HepG2 (cell line): ENCODE results near the gene NAV2. TPM values are rescaled to one million over a fixed set of nuclear protein-coding genes. Genes with fewer than 3 reads are reported as not detected.

Source experiments
- ATAC-seq: fragments of 200-7000 bp; cut with Tn5 transposase; 3 replicates; pipeline ENCODE4 v1.9.1; 2020; ENCODE audit warnings: mild to moderate bottlenecking, moderate library complexity
- BruUV-seq: library from RNA; stranded (reverse); fragments of 400-500 nt; replicated peaks from 2 replicates; lab custom pipeline; 2021; lab: Mats Ljungman, UMichigan
- CTCF ChIA-PET: fragments of 300-600 bp; formaldehyde crosslinking; extraction: SDS; loops from one replicate; lab custom pipeline; 2021; ENCODE audit warnings: low total read pairs, inconsistent platforms, low intra/inter-chr PET ratio; lab: Yijun Ruan, JAX
- POLR2A ChIA-PET: fragments of 350-600 bp; sonication (Branson Sonifier 250); formaldehyde crosslinking; loops from one replicate; lab custom pipeline; 2020; ENCODE audit warnings: antibody characterized with exemption, inconsistent platforms; lab: Yijun Ruan, JAX
- DNase-seq: peaks from one replicate; pipeline ENCODE4 v3.0.0-alpha.2; 2015; ENCODE audit warnings: low spot score
- FAIRE-seq: peaks from 3 replicates; lab custom pipeline; 2011; peaks lifted over from hg19 to GRCh38; lab: Jason Lieb, UNC
- H2AFZ ChIP-seq: one replicate; pipeline ENCODE4 v1.6.1; 2011; ENCODE audit warnings: low read length, inconsistent platforms
- H3K27ac ChIP-seq: fragments of 300-600 bp; 3 replicates; pipeline ENCODE4 v1.8.0; 2011; ENCODE audit warnings: mixed run types, mild to moderate bottlenecking, mixed read lengths, low read length, inconsistent platforms; ENCODE audit not compliant: insufficient read depth; ENCODE audit errors: extremely low read length
- H3K27me3 ChIP-seq, 2 experiments: fragments of 200-600 bp in 1 of 2; 2 replicates in 1 of 2; 3 replicates in 1 of 2; pipeline versions ENCODE4 v1.6.0 to v1.8.0; 2011; ENCODE audit warnings: low read length in 2 of 2, mild to moderate bottlenecking in 2 of 2, moderate library complexity in 2 of 2, inconsistent platforms in 1 of 2; ENCODE audit not compliant: insufficient read depth in 2 of 2, control insufficient read depth in 1 of 2
- H3K36me3 ChIP-seq, 2 experiments: fragments of 200-600 bp in 1 of 2; replicated peaks in 1 of 2; 2 replicates in 1 of 2; 3 replicates in 1 of 2; pipeline versions ENCODE4 v1.5.1 to v1.8.0; 2011; ENCODE audit warnings: low read length in 2 of 2, inconsistent platforms in 1 of 2; ENCODE audit not compliant: insufficient read depth in 2 of 2, control insufficient read depth in 1 of 2
- H3K4me1 ChIP-seq: 2 replicates; pipeline ENCODE4 v1.5.1; 2012; ENCODE audit warnings: low read length, inconsistent platforms; ENCODE audit not compliant: insufficient read depth
- H3K4me2 ChIP-seq: 2 replicates; pipeline ENCODE4 v1.6.0; 2011; ENCODE audit warnings: low read depth, low read length, inconsistent platforms
- H3K4me3 ChIP-seq, 3 experiments: fragments of 200-600 bp in 1 of 3; sonication (generic), shearing (Covaris generic) in 1 of 3; replicated peaks in 1 of 3; 2 replicates each; pipeline ENCODE4 v1.5.1; 2011 to 2016; ENCODE audit warnings: low read length in 3 of 3, inconsistent platforms in 2 of 3, low read depth in 2 of 3, mild to moderate bottlenecking in 2 of 3, control low read depth in 1 of 3, mixed read lengths in 1 of 3; ENCODE audit not compliant: insufficient read depth in 1 of 3
- H3K79me2 ChIP-seq: one replicate; pipeline ENCODE4 v1.6.1; 2011; ENCODE audit warnings: low read length, inconsistent platforms; ENCODE audit not compliant: insufficient read depth
- H3K9ac ChIP-seq: 2 replicates; pipeline ENCODE4 v1.6.0; 2011; ENCODE audit warnings: mild to moderate bottlenecking, low read depth, low read length, inconsistent platforms; ENCODE audit not compliant: insufficient read depth
- H3K9me3 ChIP-seq: 2 replicates; pipeline ENCODE4 v1.5.1; 2012; ENCODE audit warnings: mild to moderate bottlenecking, low read length
- H4K20me1 ChIP-seq: 2 replicates; pipeline ENCODE4 v1.6.0; 2011; ENCODE audit warnings: inconsistent platforms, mild to moderate bottlenecking, low read length, moderate library complexity; ENCODE audit not compliant: insufficient read depth
- AHR ChIP-seq: IDR thresholded peaks from 2 replicates; pipeline ENCODE4 v1.6.1; 2018; ENCODE audit warnings: missing genetic modification reagents, missing compliant biosample characterization
- KDM2A ChIP-seq: sonication (generic); formaldehyde crosslinking; IDR thresholded peaks from 2 replicates; pipeline ENCODE4 v1.4.0; 2020; ENCODE audit warnings: low read depth, missing genetic modification reagents, borderline replicate concordance
- KLF11 ChIP-seq: IDR thresholded peaks from 2 replicates; pipeline ENCODE4 v1.6.1; 2016; ENCODE audit warnings: missing compliant biosample characterization
- MAFF ChIP-seq: IDR thresholded peaks from 2 replicates; pipeline ENCODE4 v1.6.1; 2011; ENCODE audit warnings: low read depth, low read length, improper control_type of control experiment
- MEIS1 ChIP-seq: sonication (generic); formaldehyde crosslinking; IDR thresholded peaks from 2 replicates; pipeline ENCODE4 v1.9.0; 2021; ENCODE audit warnings: mild to moderate bottlenecking, missing genetic modification reagents, moderate library complexity, borderline replicate concordance
- MXI1 ChIP-seq: IDR thresholded peaks from 3 replicates; pipeline ENCODE4 v1.6.1; 2012; ENCODE audit warnings: low read depth, low read length, inconsistent platforms, borderline replicate concordance
- SMC3 ChIP-seq: IDR thresholded peaks from 2 replicates; pipeline ENCODE4 v1.6.1; 2011; ENCODE audit warnings: low read length, improper control_type of control experiment
- TERF1 ChIP-seq: sonication (generic); formaldehyde crosslinking; IDR thresholded peaks from 2 replicates; pipeline ENCODE4 v1.8.0; 2022; ENCODE audit warnings: mild to moderate bottlenecking, missing genetic modification reagents, moderate library complexity
- TMF1 ChIP-seq: sonication (generic); formaldehyde crosslinking; IDR thresholded peaks from 2 replicates; pipeline ENCODE4 v1.8.1; 2022; ENCODE audit warnings: low read depth, missing genetic modification reagents
- ZEB1 ChIP-seq: IDR thresholded peaks from 2 replicates; pipeline ENCODE4 v1.6.1; 2012; ENCODE audit warnings: mild to moderate bottlenecking, low read depth, inconsistent platforms; ENCODE audit not compliant: insufficient replicate concordance
- ZNF263 ChIP-seq: sonication (generic); formaldehyde crosslinking; IDR thresholded peaks from 2 replicates; pipeline ENCODE4 v1.4.0; 2020; ENCODE audit warnings: missing genetic modification reagents
- ZNF512B ChIP-seq: sonication (generic); formaldehyde crosslinking; IDR thresholded peaks from 2 replicates; pipeline ENCODE4 v1.5.1; 2020; ENCODE audit warnings: missing genetic modification reagents, mild to moderate bottlenecking, borderline replicate concordance
- ZNF530 ChIP-seq: sonication (generic); formaldehyde crosslinking; IDR thresholded peaks from 2 replicates; pipeline ENCODE4 v1.5.0; 2020; ENCODE audit warnings: low read depth, mild to moderate bottlenecking, missing genetic modification reagents
- ZNF562 ChIP-seq: sonication (generic); formaldehyde crosslinking; IDR thresholded peaks from 2 replicates; pipeline ENCODE4 v1.8.0; 2022; ENCODE audit warnings: missing genetic modification reagents, borderline replicate concordance
- ZNF879 ChIP-seq: sonication (generic); formaldehyde crosslinking; IDR thresholded peaks from 2 replicates; pipeline ENCODE4 v1.8.1; 2023; ENCODE audit warnings: missing genetic modification reagents
- ZSCAN12 ChIP-seq: sonication (generic); formaldehyde crosslinking; IDR thresholded peaks from 2 replicates; pipeline ENCODE4 v1.9.0; 2021; ENCODE audit warnings: mild to moderate bottlenecking, missing genetic modification reagents
- WGBS: methylation state at CpG from one replicate; pipeline ENCODE4 v1.1.6; 2017; ENCODE audit warnings: low lambda C conversion rate; 5-methylcytosine and 5-hydroxymethylcytosine counted together
- in situ Hi-C: cut with HindIII; loops from 2 replicates; pipeline ENCODE4 v1.10.0; 2017; ENCODE audit warnings: low pct_unique_long_range_greater_than_20kb; ENCODE audit not compliant: extremely low pct_ligation_motif_present
- intact Hi-C: fragments of 100-400 bp; cut with micrococcal nuclease; formaldehyde crosslinking; loops from one replicate; pipeline ENCODE4 v1.10.0; 2022; ENCODE audit not compliant: unreplicated experiment
- polyA plus RNA-seq, 8 experiments: library from polyadenylated mRNA; depleted of rRNA in 3 of 8; stranded (reverse) in 7 of 8; unstranded in 1 of 8; fragments of >200 nt; fragmentation: Illumina TruSeq in 4 of 8; extraction: Trizol in 4 of 8; gene quantifications; 2 replicates each; pipeline versions ENCODE4 v1.2.1 to v1.2.3, GENCODE V29; 2011 to 2016; ENCODE audit warnings: low read depth in 4 of 8, missing spikeins in 1 of 8, mixed read lengths in 1 of 8; ENCODE audit not compliant: insufficient read depth in 1 of 8
- total RNA-seq, 5 experiments: library from RNA; depleted of rRNA; stranded (reverse); fragments of >200 nt; fragmentation: Illumina TruSeq; extraction: Trizol; gene quantifications; 2 replicates each; pipeline ENCODE4 v1.2.3, GENCODE V29; 2016; ENCODE audit warnings: low read depth in 1 of 5

The NAV2 gene
- total and polyA plus RNA-seq, 2 of the 13 experiments (the other 11 are each of a cell fraction or from before 2014, with no cell fraction given), result 9.3 to 34.6 TPM

- no peak for TF ChIP-seq TERF1 (CRISPR knock-in tag)
- no peak for TF ChIP-seq MAFF
- no peak for TF ChIP-seq ZNF562 (CRISPR knock-in tag)
- no peak for TF ChIP-seq ZNF530 (CRISPR knock-in tag)
- no peak for TF ChIP-seq ZNF263 (CRISPR knock-in tag)
- TF ChIP-seq, all 625 proteins: peak for 0
Measured at GRCh38 chr11:19663206-19663605, 49.4 kb upstream of the NAV2 start (continued).

GRCh38 chr11:19664886-19665548, 47.6 kb upstream of the NAV2 start:
- CTCF ChIA-PET, result no interaction called here
- H3K4me2 ChIP-seq, result no peak overlapping the region

More at GRCh38 chr11:19664886-19665548, 47.6 kb upstream of the NAV2 start:
- no peak overlapping the region for H3K9ac ChIP-seq
- no peak overlapping the region for H3K4me3 ChIP-seq
- no peak overlapping the region for H3K27ac ChIP-seq
- H3K36me3 ChIP-seq, result no peaks in the 10 kb centered on the region
- H4K20me1 ChIP-seq, result no peaks in the 10 kb centered on the region
- intact Hi-C loops (no loop called here), in situ Hi-C loops (no loop called here)
- DNase-seq, result no peak
- no peaks in the 10 kb centered on the region for H3K9me3 ChIP-seq
- TF ChIP-seq MEIS1 (CRISPR knock-in tag) (no peak), TMF1 (CRISPR knock-in tag) (no peak), MXI1 (no peak), SMC3 (no peak), AHR (CRISPR knock-in tag) (no peak), KLF11 (CRISPR knock-in tag) (no peak), KDM2A (CRISPR knock-in tag) (no peak), ZSCAN12 (CRISPR knock-in tag) (no peak), ZNF879 (CRISPR knock-in tag) (no peak), ZNF512B (CRISPR knock-in tag) (no peak), MAFF (no peak), ZEB1 (no peak)
- FAIRE-seq, result no peak
- no peak overlapping the region for H2AFZ ChIP-seq
- WGBS, result 15% methylated on average over 2 of the region's 4 CpGs
- H3K79me2 ChIP-seq, result no peaks in the 10 kb centered on the region
- POLR2A ChIA-PET, result no interaction called here
- no peaks in the 10 kb centered on the region for H3K4me1 ChIP-seq
- H3K27me3 ChIP-seq, result peaks cover under 1 to 3% of the 10 kb centered on the region in 2 experiments; a peak in 2 of 5 replicates
- BruUV-seq, result no TSS peak
- ATAC-seq, result no peak
